ENCODE measurements around the gene KRTAP5-8.

Gene KRTAP5-8

DNA sequence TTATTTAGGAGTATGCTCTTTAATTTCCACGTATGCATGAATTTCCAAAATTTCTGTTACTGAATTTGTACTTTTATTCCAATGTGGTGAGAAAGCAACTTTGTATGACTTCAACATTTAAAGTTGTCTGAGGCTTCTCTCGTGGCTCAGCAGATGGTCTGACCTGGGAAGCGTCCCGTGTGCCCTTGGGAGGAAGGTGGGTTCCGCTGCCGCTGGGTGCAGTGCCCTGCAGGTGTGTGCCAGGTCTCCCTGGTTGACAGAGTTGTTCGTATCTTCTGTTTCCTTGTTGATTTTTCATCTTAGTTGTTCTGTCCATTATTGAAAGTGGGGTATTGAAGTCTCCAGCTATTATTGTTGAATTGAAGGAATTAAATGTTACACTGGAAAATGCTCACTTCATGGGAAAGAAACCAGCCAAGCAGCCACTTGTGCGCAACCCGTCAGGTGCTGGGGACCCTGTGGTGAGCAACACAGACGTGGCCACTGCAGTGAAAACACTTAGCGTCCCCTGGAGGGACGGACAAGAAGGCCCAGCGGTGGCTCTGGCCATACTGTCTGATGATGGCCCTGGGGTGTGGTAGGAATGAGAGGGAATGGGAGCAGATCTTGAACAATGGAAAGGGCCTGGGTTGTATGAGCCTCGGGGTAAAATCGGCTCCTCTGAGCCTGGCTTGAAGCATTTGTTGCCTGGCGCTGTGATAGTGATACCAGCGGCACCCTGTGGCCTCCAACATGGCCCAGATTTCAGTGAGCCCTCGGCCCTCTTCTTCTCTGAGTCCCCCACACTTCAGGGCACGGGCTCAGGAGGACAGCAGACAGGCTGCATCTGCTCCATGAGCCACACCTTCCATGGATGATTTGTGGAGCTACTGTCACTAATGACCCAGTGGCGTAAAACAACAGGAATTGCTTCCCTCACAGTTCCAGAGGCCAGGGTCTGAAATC lies 42.3 kb upstream of the KRTAP5-8 start:
- TF ChIP-seq, protein P1, sequence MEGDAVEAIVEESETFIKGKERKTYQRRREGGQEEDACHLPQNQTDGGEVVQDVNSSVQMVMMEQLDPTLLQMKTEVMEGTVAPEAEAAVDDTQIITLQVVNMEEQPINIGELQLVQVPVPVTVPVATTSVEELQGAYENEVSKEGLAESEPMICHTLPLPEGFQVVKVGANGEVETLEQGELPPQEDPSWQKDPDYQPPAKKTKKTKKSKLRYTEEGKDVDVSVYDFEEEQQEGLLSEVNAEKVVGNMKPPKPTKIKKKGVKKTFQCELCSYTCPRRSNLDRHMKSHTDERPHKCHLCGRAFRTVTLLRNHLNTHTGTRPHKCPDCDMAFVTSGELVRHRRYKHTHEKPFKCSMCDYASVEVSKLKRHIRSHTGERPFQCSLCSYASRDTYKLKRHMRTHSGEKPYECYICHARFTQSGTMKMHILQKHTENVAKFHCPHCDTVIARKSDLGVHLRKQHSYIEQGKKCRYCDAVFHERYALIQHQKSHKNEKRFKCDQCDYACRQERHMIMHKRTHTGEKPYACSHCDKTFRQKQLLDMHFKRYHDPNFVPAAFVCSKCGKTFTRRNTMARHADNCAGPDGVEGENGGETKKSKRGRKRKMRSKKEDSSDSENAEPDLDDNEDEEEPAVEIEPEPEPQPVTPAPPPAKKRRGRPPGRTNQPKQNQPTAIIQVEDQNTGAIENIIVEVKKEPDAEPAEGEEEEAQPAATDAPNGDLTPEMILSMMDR (IDR thresholded peaks at IDR 0.05; ENCODE audit: extremely low read depth, missing control alignments) = no peak
- no peak for DNase-seq (ENCODE audit: low spot score)

GRCh38 chr11:71496421-71496820 lies 41.4 kb upstream of the KRTAP5-8 start:
- DNase-seq (ENCODE audit: low spot score) = no peak
- TF ChIP-seq, protein P1 (IDR thresholded peaks at IDR 0.05; ENCODE audit: extremely low read depth, missing control alignments) = no peak

- TF ChIP-seq, protein P1 (IDR thresholded peaks at IDR 0.05; ENCODE audit: extremely low read depth, missing control alignments) = no peak
- no peak for DNase-seq (ENCODE audit: low spot score)
Measured at GRCh38 chr11:71498091-71498490, 39.7 kb upstream of the KRTAP5-8 start.

DNA sequence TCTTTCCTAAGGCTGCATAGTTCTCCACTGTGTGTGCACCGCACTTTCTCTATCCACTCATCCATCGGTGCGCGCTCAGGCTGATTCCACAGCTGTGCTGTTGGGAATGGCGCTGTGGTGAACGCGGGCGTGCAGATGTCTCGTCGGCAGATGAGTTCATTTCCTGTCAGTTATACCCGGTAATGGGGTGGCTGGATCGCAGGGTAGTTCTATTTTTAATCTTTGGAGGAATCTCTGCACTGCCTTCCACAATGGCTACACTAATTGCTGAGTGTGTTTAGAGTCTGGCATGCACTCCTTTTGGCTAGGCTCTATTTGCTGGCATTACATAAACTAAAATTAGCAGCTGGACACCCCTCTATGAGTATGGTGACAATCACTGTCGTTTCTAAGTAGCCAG lies 38.7 kb upstream of the KRTAP5-8 start:
- TF ChIP-seq, protein P1 (IDR thresholded peaks at IDR 0.05; ENCODE audit: extremely low read depth, missing control alignments) = no peak

DNA sequence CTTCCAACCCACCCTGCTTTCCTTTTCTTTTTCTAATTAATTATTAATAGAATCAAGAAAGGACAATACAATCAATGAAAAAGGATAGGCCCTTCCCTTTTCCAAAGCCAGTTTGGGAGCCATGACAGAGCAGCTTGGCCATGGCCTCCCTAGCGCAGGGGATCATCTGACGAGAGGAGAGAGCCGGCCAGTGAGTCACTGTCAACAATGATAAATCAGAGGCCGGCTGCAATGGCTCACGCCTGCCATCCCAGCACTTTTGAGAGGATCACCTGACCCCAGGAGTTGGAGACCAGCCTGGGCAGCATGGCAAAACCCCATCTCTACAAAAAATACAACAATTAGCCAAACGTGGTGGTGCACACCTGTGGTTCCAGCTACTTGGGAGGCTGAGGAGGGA lies 38.3 kb upstream of the KRTAP5-8 start:
- TF ChIP-seq, protein P1 (IDR thresholded peaks at IDR 0.05; ENCODE audit: extremely low read depth, missing control alignments) = no peak
- DNase-seq (ENCODE audit: low spot score) = no peak

More for the DNA sequence above, 38.7 kb upstream of the KRTAP5-8 start:
- DNase-seq (ENCODE audit: low spot score) = no peak

- DNase-seq (ENCODE audit: low spot score) = no peak
- TF ChIP-seq, protein P1 (IDR thresholded peaks at IDR 0.05; ENCODE audit: extremely low read depth, missing control alignments) = no peak
Measured at GRCh38 chr11:71500601-71501021, 37.2 kb upstream of the KRTAP5-8 start.
